Neural crest cell (in vitro differentiated cells): Measurements from ENCODE around the gene BNC1. TPM values are rescaled to one million over a fixed set of nuclear protein-coding genes. Genes with fewer than 3 reads are reported as not detected.
"Not testable (repeated sequence)": the region's sequence is repeated elsewhere in the genome, so short reads cannot be mapped to it uniquely, and the experiment has no call there.

Source experiments
- DNase-seq: peaks from one replicate; pipeline ENCODE4 v3.0.0; 2021; ENCODE audit warnings: low read depth, mixed read lengths, low spot score
- H3K27ac Mint-ChIP-seq: one replicate; pipeline ENCODE4 v1.8.0; 2021; ENCODE audit warnings: mild to moderate bottlenecking, mixed read lengths; ENCODE audit not compliant: unreplicated experiment
- H3K27me3 Mint-ChIP-seq: 2 replicates; pipeline ENCODE4 v1.8.0; 2021; ENCODE audit warnings: low read depth, mild to moderate bottlenecking, mixed read lengths
- H3K36me3 Mint-ChIP-seq: 2 replicates; pipeline ENCODE4 v1.8.0; 2021; ENCODE audit warnings: low read depth, mild to moderate bottlenecking, mixed read lengths
- H3K4me1 Mint-ChIP-seq: 2 replicates; pipeline ENCODE4 v1.8.0; 2021; ENCODE audit warnings: mixed read lengths
- H3K4me3 Mint-ChIP-seq: one replicate; pipeline ENCODE4 v1.8.0; 2021; ENCODE audit warnings: mild to moderate bottlenecking, mixed read lengths
- H3K9me3 Mint-ChIP-seq: 2 replicates; pipeline ENCODE4 v1.8.0; 2021; ENCODE audit warnings: mixed read lengths
- CTCF ChIP-seq: fragments of 200-600 bp; sonication (generic); conservative IDR thresholded peaks from 2 replicates; pipeline ENCODE4 v1.5.0; 2021; ENCODE audit warnings: antibody characterized with exemption, mild to moderate bottlenecking
- total RNA-seq: library from RNA; stranded (reverse); gene quantifications from 2 replicates; pipeline ENCODE4 v1.2.1, GENCODE V29; 2021

The BNC1 gene
- total RNA-seq, 1 donor from 2014 or later: 0.35 TPM

GRCh38 chr15:83249030-83249343 is 35.5 kb downstream of the BNC1 start:
- no peak for DNase-seq
- peaks cover 8% of the 10 kb centered on the region for H3K9me3 Mint-ChIP-seq
- H3K27me3 Mint-ChIP-seq: peaks cover 46% of the 10 kb centered on the region
- TF ChIP-seq CTCF: no peak
- no peak overlapping the region for H3K4me3 Mint-ChIP-seq
- no peaks in the 10 kb centered on the region for H3K36me3 Mint-ChIP-seq
- no peak overlapping the region for H3K27ac Mint-ChIP-seq
- H3K4me1 Mint-ChIP-seq: no peaks in the 10 kb centered on the region

GRCh38 chr15:83248151-83249029 is 36.1 kb downstream of the BNC1 start:
- TF ChIP-seq CTCF: peak; percentile 94
- Mint-ChIP-seq H3K27me3 (peaks cover 46% of the 10 kb centered on the region), H3K4me1 (no peaks in the 10 kb centered on the region), H3K9me3 (peaks cover 8% of the 10 kb centered on the region), H3K27ac (no peak overlapping the region), H3K36me3 (no peaks in the 10 kb centered on the region), H3K4me3 (no peak overlapping the region)
- DNase-seq: peak; percentile 57

GRCh38 chr15:83243634-83244033 is 40.8 kb downstream of the BNC1 start:
- no peak for TF ChIP-seq CTCF
- Mint-ChIP-seq H3K27me3 (peaks cover 51% of the 10 kb centered on the region), H3K9me3 (peaks cover 25% of the 10 kb centered on the region), H3K36me3 (peaks cover 3% of the 10 kb centered on the region), H3K4me1 (no peaks in the 10 kb centered on the region), H3K27ac (no peak overlapping the region), H3K4me3 (no peak overlapping the region)
- DNase-seq: no peak

- Mint-ChIP-seq H3K4me3 (no peak overlapping the region), H3K27me3 (no peaks in the 10 kb centered on the region), H3K36me3 (peaks cover 8% of the 10 kb centered on the region), H3K4me1 (no peaks in the 10 kb centered on the region), H3K9me3 (peaks cover 8% of the 10 kb centered on the region), H3K27ac (no peak overlapping the region)
- no peak for DNase-seq
- TF ChIP-seq CTCF: no peak
These were observed 54.2 kb downstream of the BNC1 start for GRCh38 chr15:83230242-83230641.

GRCh38 chr15:83225449-83225848 is 59.0 kb downstream of the BNC1 start:
- H3K4me3 Mint-ChIP-seq: no peak overlapping the region
- no peak for DNase-seq
- H3K27me3 Mint-ChIP-seq: no peaks in the 10 kb centered on the region
- H3K36me3 Mint-ChIP-seq: peaks cover 22% of the 10 kb centered on the region
- no peak for TF ChIP-seq CTCF
- H3K9me3 Mint-ChIP-seq: peaks cover 23% of the 10 kb centered on the region
- H3K4me1 Mint-ChIP-seq: no peaks in the 10 kb centered on the region
- H3K27ac Mint-ChIP-seq: no peak overlapping the region

- DNase-seq, H3K27ac Mint-ChIP-seq, H3K27me3 Mint-ChIP-seq, H3K4me1 Mint-ChIP-seq, H3K4me3 Mint-ChIP-seq: not testable (repeated sequence)
- Mint-ChIP-seq H3K36me3 (peaks cover 26% of the 10 kb centered on the region), H3K9me3 (peaks cover 27% of the 10 kb centered on the region)
These were observed 62.7 kb downstream of the BNC1 start for GRCh38 chr15:83221781-83222180.
